ENCODE data around the gene ATP1A1.

- TF ChIP-seq EZH2phosphoT487 (IDR thresholded peaks at IDR 0.05; ENCODE audit: borderline replicate concordance, low read length) (no peak), CTCF (conservative IDR thresholded peaks at IDR 0.05; ENCODE audit: low read depth, low read length) (no peak), EZH2 (IDR thresholded peaks at IDR 0.05; ENCODE audit: low read length, unreplicated experiment) (no peak)
Measured at GRCh38 chr1:116346943-116347673, 25.9 kb upstream of the ATP1A1 start.

All from PC-3 (cell line).